GM12878 (cell line): ENCODE results near the gene GAS2. TPM values are rescaled to one million over a fixed set of nuclear protein-coding genes. Genes with fewer than 3 reads are reported as not detected.
A peak's percentile ranks its signal among the peaks of the same experiment; 100 is the strongest.

Source experiments
- ATAC-seq: fragments of 200-7000 bp; cut with Tn5 transposase; 3 replicates; pipeline ENCODE4 v1.9.1; 2020; ENCODE audit warnings: mild to moderate bottlenecking, moderate library complexity
- BruUV-seq: library from RNA; stranded (reverse); fragments of 400-500 nt; replicated peaks from 2 replicates; lab custom pipeline; 2021; lab: Mats Ljungman, UMichigan
- CTCF ChIA-PET: fragments of 300-600 bp; sonication (Branson Sonifier 250); formaldehyde crosslinking; extraction: SDS; loops from one replicate; lab custom pipeline; 2021; ENCODE audit warnings: inconsistent platforms; lab: Yijun Ruan, JAX
- POLR2A ChIA-PET: fragments of 350-600 bp; formaldehyde crosslinking; extraction: SDS; loops from one replicate; lab custom pipeline; 2021; ENCODE audit warnings: inconsistent platforms; lab: Charles Lee
- RAD21 ChIA-PET: fragments of 300-600 bp; sonication (Branson Sonifier 250); formaldehyde crosslinking; loops from one replicate; lab custom pipeline; 2023; ENCODE audit warnings: antibody characterized with exemption; ENCODE audit not compliant: unreplicated experiment; lab: Charles Lee
- SMC1A ChIA-PET: fragments of 300-600 bp; sonication (Branson Sonifier 250); formaldehyde crosslinking; loops from one replicate; lab custom pipeline; 2023; ENCODE audit not compliant: unreplicated experiment, uncharacterized antibody; lab: Charles Lee
- DNase-seq: peaks from one replicate; pipeline ENCODE4 v3.0.0-alpha.2; 2011; ENCODE audit warnings: low read depth, low spot score
- FAIRE-seq: peaks from 3 replicates; lab custom pipeline; 2011; peaks lifted over from hg19 to GRCh38; lab: Jason Lieb, UNC
- H2AFZ ChIP-seq: 2 replicates; pipeline ENCODE4 v1.6.0; 2011; ENCODE audit warnings: low read depth, low read length, control low read depth; ENCODE audit not compliant: control insufficient read depth
- H3K27ac ChIP-seq: 2 replicates; pipeline ENCODE4 v1.5.1; 2011; ENCODE audit warnings: control low read depth; ENCODE audit not compliant: control insufficient read depth, insufficient read depth
- H3K27me3 ChIP-seq, 2 experiments: replicated peaks in 1 of 2; 2 replicates each; pipeline versions ENCODE4 v1.6.0 to v1.6.1; 2011; ENCODE audit warnings: low read length in 1 of 2; ENCODE audit not compliant: control insufficient read depth in 2 of 2, insufficient read depth in 2 of 2
- H3K36me3 ChIP-seq, 2 experiments: 2 replicates each; pipeline ENCODE4 v1.5.1; 2011; ENCODE audit warnings: low read length in 1 of 2; ENCODE audit not compliant: control insufficient read depth in 2 of 2, insufficient read depth in 2 of 2
- H3K4me1 ChIP-seq: 2 replicates; pipeline ENCODE4 v1.6.1; 2011; ENCODE audit warnings: mild to moderate bottlenecking, low read length, moderate library complexity, mixed read lengths; ENCODE audit not compliant: control insufficient read depth, insufficient read depth
- H3K4me2 ChIP-seq: 2 replicates; pipeline ENCODE4 v1.6.0; 2011; ENCODE audit warnings: control low read depth; ENCODE audit not compliant: control insufficient read depth, insufficient read depth
- H3K4me3 ChIP-seq: fragments of 200-600 bp; sonication (generic); 2 replicates; pipeline ENCODE4 v1.5.1; 2016
- H3K79me2 ChIP-seq: 2 replicates; pipeline ENCODE4 v1.6.0; 2011; ENCODE audit warnings: low read length; ENCODE audit not compliant: control insufficient read depth, insufficient read depth
- H3K9ac ChIP-seq: 2 replicates; pipeline ENCODE4 v1.8.0; 2011; ENCODE audit warnings: low read length, control low read depth, mixed read lengths; ENCODE audit not compliant: control insufficient read depth, insufficient read depth
- H3K9me3 ChIP-seq: replicated peaks from 3 replicates; pipeline ENCODE4 v1.5.1; 2011; ENCODE audit warnings: mild to moderate bottlenecking, low read length; ENCODE audit not compliant: control insufficient read depth, insufficient read depth
- H4K20me1 ChIP-seq: 2 replicates; pipeline ENCODE4 v1.6.0; 2011; ENCODE audit not compliant: control insufficient read depth, insufficient read depth
- ATF2 ChIP-seq: IDR thresholded peaks from 2 replicates; pipeline ENCODE4 v1.6.1; 2012; ENCODE audit warnings: low read length, inconsistent platforms
- EED ChIP-seq: sonication (generic); IDR thresholded peaks from 2 replicates; pipeline ENCODE4 v1.6.1; 2016; ENCODE audit warnings: antibody characterized with exemption, low read depth
- HDAC2 ChIP-seq: fragments of 200-600 bp; sonication (generic); IDR thresholded peaks from 2 replicates; pipeline ENCODE4 v1.6.1; 2017
- MLLT1 ChIP-seq: fragments of 450-650 bp; IDR thresholded peaks from 2 replicates; pipeline ENCODE4 v1.6.1; 2016; ENCODE audit warnings: mild to moderate bottlenecking
- POLR2A ChIP-seq: IDR thresholded peaks from 2 replicates; pipeline ENCODE4 v1.6.1; 2011; ENCODE audit warnings: low read depth, mild to moderate bottlenecking, low read length
- RAD21 ChIP-seq: IDR thresholded peaks from 2 replicates; pipeline ENCODE4 v1.6.1; 2011; ENCODE audit warnings: mild to moderate bottlenecking, low read depth, low read length, moderate library complexity; ENCODE audit not compliant: insufficient read depth
- SIX5 ChIP-seq: IDR thresholded peaks from 2 replicates; pipeline ENCODE4 v1.6.1; 2011; ENCODE audit warnings: mild to moderate bottlenecking, low read depth, low read length, moderate library complexity; ENCODE audit not compliant: severe bottlenecking
- SMC3 ChIP-seq: IDR thresholded peaks from 2 replicates; pipeline ENCODE4 v1.6.1; 2011; ENCODE audit warnings: low read length, improper control_type of control experiment, borderline replicate concordance
- SUZ12 ChIP-seq: fragments of 200-600 bp; sonication (generic); IDR thresholded peaks from one replicate; pipeline ENCODE4 v1.6.1; 2018; ENCODE audit warnings: antibody characterized with exemption, mild to moderate bottlenecking; ENCODE audit not compliant: unreplicated experiment
- TCF3 ChIP-seq: IDR thresholded peaks from 2 replicates; pipeline ENCODE4 v1.6.1; 2012; ENCODE audit warnings: low read depth, mild to moderate bottlenecking, low read length, borderline replicate concordance; ENCODE audit not compliant: insufficient read depth
- ZNF24 ChIP-seq: fragments of 450-650 bp; IDR thresholded peaks from 2 replicates; pipeline ENCODE4 v1.6.1; 2017; ENCODE audit warnings: antibody characterized with exemption, mild to moderate bottlenecking
- in situ Hi-C: fragments of 300-500 bp; cut with MboI; formaldehyde crosslinking; loops from 9 replicates; pipeline ENCODE4 v1.14.3; 2018; ENCODE audit warnings: mixed read lengths
- intact Hi-C: fragments of 100-400 bp; cut with micrococcal nuclease; formaldehyde crosslinking; loops from one replicate; pipeline ENCODE4 v1.14.2; 2022; ENCODE audit not compliant: unreplicated experiment
- polyA plus RNA-seq, 11 experiments: library from polyadenylated mRNA; depleted of rRNA in 4 of 11; unstranded in 6 of 11; stranded (reverse) in 5 of 11; fragments of >200 nt; fragmentation: Nextera tagmentation in 4 of 11; fragmentation: Illumina TruSeq in 1 of 11; extraction: Ambion mirVana in 4 of 11; extraction: Trizol in 1 of 11; gene quantifications; 1 replicate in 1 of 11; 2 replicates in 10 of 11; pipeline versions ENCODE4 v1.2.1 to v1.2.3, GENCODE V29; 2011 to 2016; ENCODE audit warnings: inconsistent platforms in 2 of 11, missing spikeins in 2 of 11, low read depth in 1 of 11
- total RNA-seq, 4 experiments: library from RNA; depleted of rRNA in 3 of 4; stranded (reverse); fragments of >200 nt in 3 of 4; fragmentation: Illumina TruSeq in 1 of 4; extraction: Trizol in 1 of 4; gene quantifications; 2 replicates each; pipeline versions ENCODE4 v1.2.1 to v1.2.3, GENCODE V29; 2013 to 2021
- TF ChIP-seq, protein P1 (sequence below), 3 experiments: IDR thresholded peaks in 2 of 3; conservative IDR thresholded peaks in 1 of 3; 2 replicates each; pipeline ENCODE4 v1.5.1; 2011; ENCODE audit warnings: low read depth in 3 of 3, low read length in 3 of 3, mild to moderate bottlenecking in 3 of 3, control low read depth in 2 of 3, moderate library complexity in 2 of 3, inconsistent platforms in 1 of 3, mixed read lengths in 1 of 3; ENCODE audit not compliant: control insufficient read depth in 2 of 3, insufficient read depth in 1 of 3; ENCODE audit errors: extremely low read depth in 1 of 3

Gene GAS2
- total and polyA plus RNA-seq, 10 of the 15 experiments (the other 5 are each of a cell fraction or from before 2014, with no cell fraction given), result 16.4 to 81.4 (median 26.2) TPM

DNA sequence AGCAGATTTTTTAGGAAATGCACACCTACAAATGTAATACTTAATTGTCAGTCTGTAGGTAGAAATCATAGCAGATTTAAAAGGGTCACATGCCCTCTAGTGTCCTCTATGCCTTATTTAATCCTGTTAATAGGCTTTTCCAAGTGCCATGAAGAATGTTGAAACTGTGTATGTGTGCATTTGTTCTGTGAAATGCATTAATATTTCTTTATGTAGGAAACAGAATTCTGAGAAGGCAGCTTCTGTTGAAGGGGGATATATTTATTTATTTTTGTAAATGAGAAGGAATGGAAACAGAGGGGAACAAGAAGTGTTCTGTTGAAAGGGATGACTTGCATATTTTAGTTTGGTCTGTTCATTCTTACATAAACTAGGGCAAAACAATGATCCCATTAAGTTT, 112.2 kb downstream of the GAS2 start:
- SMC1A ChIA-PET, result interaction anchor here (0.6 to 14.6 kb wide), 13 partner anchors 8 to 293 kb away, joined by 3 to 251 read pairs (median 5); partner anchors contain the start of gene FANCF
- no peaks in the 10 kb centered on the region for H3K36me3 ChIP-seq
- no peak overlapping the region for H3K9ac ChIP-seq
- no peak overlapping the region for H3K27ac ChIP-seq
- POLR2A ChIA-PET, result interaction anchor here (1.9 kb wide), 1 partner anchor 107 kb away, joined by 8 read pairs; no protein-coding TSS in a partner anchor
- FAIRE-seq, result no peak
- H3K27me3 ChIP-seq, result no peaks in the 10 kb centered on the region
- peak; percentile 24; the same call in 1 of the 3 replicates for ATAC-seq
- H3K4me1 ChIP-seq, result peaks cover 11% of the 10 kb centered on the region
- TF ChIP-seq RAD21, result peak; percentile 42; the same call in 1 of the 2 replicates
- TF ChIP-seq POLR2A, result no peak
- TF ChIP-seq, protein P1, sequence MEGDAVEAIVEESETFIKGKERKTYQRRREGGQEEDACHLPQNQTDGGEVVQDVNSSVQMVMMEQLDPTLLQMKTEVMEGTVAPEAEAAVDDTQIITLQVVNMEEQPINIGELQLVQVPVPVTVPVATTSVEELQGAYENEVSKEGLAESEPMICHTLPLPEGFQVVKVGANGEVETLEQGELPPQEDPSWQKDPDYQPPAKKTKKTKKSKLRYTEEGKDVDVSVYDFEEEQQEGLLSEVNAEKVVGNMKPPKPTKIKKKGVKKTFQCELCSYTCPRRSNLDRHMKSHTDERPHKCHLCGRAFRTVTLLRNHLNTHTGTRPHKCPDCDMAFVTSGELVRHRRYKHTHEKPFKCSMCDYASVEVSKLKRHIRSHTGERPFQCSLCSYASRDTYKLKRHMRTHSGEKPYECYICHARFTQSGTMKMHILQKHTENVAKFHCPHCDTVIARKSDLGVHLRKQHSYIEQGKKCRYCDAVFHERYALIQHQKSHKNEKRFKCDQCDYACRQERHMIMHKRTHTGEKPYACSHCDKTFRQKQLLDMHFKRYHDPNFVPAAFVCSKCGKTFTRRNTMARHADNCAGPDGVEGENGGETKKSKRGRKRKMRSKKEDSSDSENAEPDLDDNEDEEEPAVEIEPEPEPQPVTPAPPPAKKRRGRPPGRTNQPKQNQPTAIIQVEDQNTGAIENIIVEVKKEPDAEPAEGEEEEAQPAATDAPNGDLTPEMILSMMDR (IDR thresholded peaks at IDR 0.05 in 2 of 3, conservative IDR thresholded peaks at IDR 0.05 in 1 of 3; ENCODE audit: control insufficient read depth in 2 of 3, extremely low read depth in 1 of 3, insufficient read depth in 1 of 3, low read depth in 3 of 3, low read length in 3 of 3), result peak; percentile 15 to 38 (median 23); a peak in 3 of 6 replicates
- no peak for TF ChIP-seq EED
- TF ChIP-seq MLLT1, result no peak
- no peak for TF ChIP-seq SIX5
- no peak; the same call in 1 of the 2 replicates for TF ChIP-seq SMC3
- TF ChIP-seq ATF2, result no peak
- no peak for TF ChIP-seq HDAC2
- TF ChIP-seq SUZ12, result no peak
- TF ChIP-seq TCF3, result no peak
- no peak for TF ChIP-seq ZNF24
- in situ Hi-C loops, result no loop called here
- H3K4me3 ChIP-seq, result no peak overlapping the region
- intact Hi-C loops, result no loop called here
- no peak for DNase-seq
- no peaks in the 10 kb centered on the region for H4K20me1 ChIP-seq
- 0 out of 3 replicates have a peak, but pooled peaks cover under 1% of the 10 kb centered on the region for H3K9me3 ChIP-seq
- CTCF ChIA-PET, result interaction anchor here (0.7 to 6.5 kb wide), 11 partner anchors 8 to 443 kb away, joined by 3 to 83 read pairs (median 8); partner anchors contain the start of gene SVIP
- BruUV-seq, result no TSS peak
- H3K79me2 ChIP-seq, result no peaks in the 10 kb centered on the region
- no peak overlapping the region for H3K4me2 ChIP-seq
- RAD21 ChIA-PET, result interaction anchor here (1.0 to 7.8 kb wide), 11 partner anchors 8 to 452 kb away, joined by 3 to 81 read pairs (median 6); partner anchors contain the start of gene GAS2
- H2AFZ ChIP-seq, result no peak overlapping the region
